ENCODE data around the gene SPDYE17.
"Not testable (repeated sequence)": the region's sequence is repeated elsewhere in the genome, so short reads cannot be mapped to it uniquely, and the experiment has no call there.

The SPDYE17 gene

GRCh38 chr7:76972391-76972790 lies 59.8 kb downstream of the SPDYE17 start:
- not testable (repeated sequence) for DNase-seq (ENCODE audit: low read depth)

Data from EH (cell line).